WTC11 (cell line): ENCODE measurements around the gene CNTNAP5. TPM values are rescaled to one million over a fixed set of nuclear protein-coding genes. Genes with fewer than 3 reads are reported as not detected.

Experiments used
- ATAC-seq: fragments of 200-7000 bp; cut with Tn5 transposase; 2 replicates; pipeline ENCODE4 v1.10.0; 2021; ENCODE audit warnings: mild to moderate bottlenecking, moderate library complexity
- CTCF ChIA-PET: fragments of 300-600 bp; sonication (Branson Sonifier 250); formaldehyde crosslinking; loops from one replicate; lab custom pipeline; 2021; ENCODE audit warnings: antibody characterized with exemption; lab: Charles Lee
- POLR2A ChIA-PET: fragments of 350-600 bp; sonication (Branson Sonifier 250); formaldehyde crosslinking; loops from one replicate; lab custom pipeline; 2021; ENCODE audit warnings: antibody characterized with exemption; lab: Charles Lee
- DNase-seq: peaks from one replicate; pipeline ENCODE4 v3.0.0; 2021; ENCODE audit warnings: low spot score
- H3K27ac Mint-ChIP-seq: 2 replicates; pipeline ENCODE4 v1.8.0; 2021; ENCODE audit warnings: mixed read lengths
- H3K27me3 Mint-ChIP-seq: 2 replicates; pipeline ENCODE4 v1.8.0; 2021; ENCODE audit warnings: low read depth, mild to moderate bottlenecking, moderate library complexity, mixed read lengths
- H3K36me3 Mint-ChIP-seq: 2 replicates; pipeline ENCODE4 v1.8.0; 2021; ENCODE audit warnings: mixed read lengths
- H3K4me1 Mint-ChIP-seq: 2 replicates; pipeline ENCODE4 v1.8.0; 2022; ENCODE audit warnings: mixed read lengths
- H3K4me3 Mint-ChIP-seq: 2 replicates; pipeline ENCODE4 v1.8.0; 2021; ENCODE audit warnings: mild to moderate bottlenecking, moderate library complexity, mixed read lengths
- H3K9me3 Mint-ChIP-seq: 2 replicates; pipeline ENCODE4 v1.8.0; 2021; ENCODE audit warnings: mixed read lengths
- ATF1 ChIP-seq: sonication (generic); formaldehyde crosslinking; IDR thresholded peaks from 2 replicates; pipeline ENCODE4 v1.8.1; 2023; ENCODE audit warnings: mild to moderate bottlenecking, moderate library complexity, missing genetic modification reagents
- ETV6 ChIP-seq: sonication (generic); formaldehyde crosslinking; IDR thresholded peaks from 2 replicates; pipeline ENCODE4 v1.8.1; 2022; ENCODE audit warnings: mild to moderate bottlenecking, missing genetic modification reagents
- FOXK1 ChIP-seq: sonication (generic); formaldehyde crosslinking; IDR thresholded peaks from 2 replicates; pipeline ENCODE4 v1.8.0; 2022; ENCODE audit warnings: mild to moderate bottlenecking, moderate library complexity, missing genetic modification reagents
- FOXP1 ChIP-seq: sonication (generic); formaldehyde crosslinking; IDR thresholded peaks from 2 replicates; pipeline ENCODE4 v1.8.0; 2022; ENCODE audit warnings: missing genetic modification reagents, mild to moderate bottlenecking, moderate library complexity, borderline replicate concordance
- IRF2 ChIP-seq: sonication (generic); formaldehyde crosslinking; IDR thresholded peaks from 2 replicates; pipeline ENCODE4 v1.8.0; 2022; ENCODE audit warnings: low read depth, missing genetic modification reagents, borderline replicate concordance
- MXD4 ChIP-seq: fragments of 250-450 bp; sonication (Bioruptor Pico); IDR thresholded peaks from 2 replicates; pipeline ENCODE4 v1.8.0; 2021; ENCODE audit warnings: mild to moderate bottlenecking, moderate library complexity, borderline replicate concordance
- NFYB ChIP-seq: sonication (generic); formaldehyde crosslinking; conservative IDR thresholded peaks from 2 replicates; pipeline ENCODE4 v1.8.0; 2022; ENCODE audit warnings: low read depth, missing genetic modification reagents
- NR1H2 ChIP-seq: sonication (generic); formaldehyde crosslinking; IDR thresholded peaks from 2 replicates; pipeline ENCODE4 v1.9.0; 2021; ENCODE audit warnings: mild to moderate bottlenecking, moderate library complexity, missing genetic modification reagents
- RELA ChIP-seq: sonication (generic); formaldehyde crosslinking; IDR thresholded peaks from 2 replicates; pipeline ENCODE4 v1.8.1; 2022; ENCODE audit warnings: missing genetic modification reagents, mild to moderate bottlenecking, borderline replicate concordance
- SP1 ChIP-seq: sonication (generic); formaldehyde crosslinking; conservative IDR thresholded peaks from 2 replicates; pipeline ENCODE4 v1.8.1; 2022; ENCODE audit warnings: missing genetic modification reagents
- TEAD1 ChIP-seq: sonication (generic); formaldehyde crosslinking; IDR thresholded peaks from 2 replicates; pipeline ENCODE4 v1.8.0; 2022; ENCODE audit warnings: mild to moderate bottlenecking, missing genetic modification reagents
- ZNF138 ChIP-seq: sonication (generic); formaldehyde crosslinking; conservative IDR thresholded peaks from 2 replicates; pipeline ENCODE4 v1.8.1; 2022; ENCODE audit warnings: mild to moderate bottlenecking, moderate library complexity, missing genetic modification reagents
- ZNF232 ChIP-seq: sonication (generic); formaldehyde crosslinking; IDR thresholded peaks from 2 replicates; pipeline ENCODE4 v1.8.0; 2022; ENCODE audit warnings: mild to moderate bottlenecking, missing genetic modification reagents
- ZNF263 ChIP-seq: sonication (generic); formaldehyde crosslinking; IDR thresholded peaks from 2 replicates; pipeline ENCODE4 v1.8.1; 2022; ENCODE audit warnings: low read depth, mild to moderate bottlenecking, moderate library complexity, missing genetic modification reagents
- ZNF416 ChIP-seq: fragments of 250-450 bp; sonication (Bioruptor Pico); IDR thresholded peaks from 2 replicates; pipeline ENCODE4 v1.9.0; 2021; ENCODE audit warnings: mild to moderate bottlenecking, inconsistent platforms
- ZNF423 ChIP-seq: fragments of 250-450 bp; sonication (Bioruptor Pico); IDR thresholded peaks from 2 replicates; pipeline ENCODE4 v2.1.2; 2022; ENCODE audit warnings: mild to moderate bottlenecking, moderate library complexity
- total RNA-seq: library from RNA; stranded (reverse); gene quantifications from 3 replicates; pipeline ENCODE4 v1.2.3, GENCODE V29; 2021
- TF ChIP-seq, protein P1 (sequence below): sonication (generic); formaldehyde crosslinking; IDR thresholded peaks from 2 replicates; pipeline ENCODE4 v1.8.1; 2023; ENCODE audit warnings: mild to moderate bottlenecking, missing genetic modification reagents, moderate library complexity
- TF ChIP-seq, protein P2 (sequence below): sonication (generic); formaldehyde crosslinking; IDR thresholded peaks from 2 replicates; pipeline ENCODE4 v1.8.1; 2023; ENCODE audit warnings: mild to moderate bottlenecking, missing genetic modification reagents
- TF ChIP-seq, protein P3 (sequence below): sonication (generic); formaldehyde crosslinking; IDR thresholded peaks from 2 replicates; pipeline ENCODE4 v1.8.0; 2022; ENCODE audit warnings: mild to moderate bottlenecking, missing genetic modification reagents
- TF ChIP-seq, protein P4 (sequence below): sonication (generic); formaldehyde crosslinking; IDR thresholded peaks from 2 replicates; pipeline ENCODE4 v1.8.1; 2023; ENCODE audit warnings: mild to moderate bottlenecking, missing genetic modification reagents, moderate library complexity
- TF ChIP-seq, protein P5 (sequence below): sonication (generic); formaldehyde crosslinking; IDR thresholded peaks from 2 replicates; pipeline ENCODE4 v1.8.0; 2023; ENCODE audit warnings: mild to moderate bottlenecking, missing genetic modification reagents

The CNTNAP5 gene
- total RNA-seq, 1 experiment from 2014 or later = 0.22 TPM

DNA sequence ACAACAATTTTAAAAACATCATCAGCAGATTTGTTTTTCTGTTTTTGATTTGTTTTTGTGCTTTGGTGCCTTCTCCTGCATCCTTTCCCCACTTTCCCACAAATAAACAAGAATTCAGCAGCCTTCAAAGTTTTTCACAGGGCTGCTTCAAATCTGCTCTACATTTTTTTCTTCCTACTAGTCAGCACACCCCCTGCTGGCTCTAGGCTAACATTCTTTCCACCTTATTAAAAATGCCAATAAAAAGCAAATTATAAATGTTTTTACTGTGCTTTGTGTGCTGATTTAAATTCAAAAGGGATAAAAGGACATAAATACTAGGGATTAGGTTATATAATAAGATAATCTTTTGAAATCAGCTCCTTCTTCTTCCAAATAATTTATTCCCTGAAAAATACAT lies 6.2 kb upstream of the CNTNAP5 start:
- TF ChIP-seq ETV6 (no peak), MXD4 (CRISPR knock-in tag) (no peak), ZNF232 (no peak), ZNF138 (no peak), SP1 (CRISPR knock-in tag) (no peak), FOXP1 (no peak), ZNF416 (CRISPR knock-in tag) (no peak), TEAD1 (CRISPR knock-in tag) (no peak), ATF1 (CRISPR knock-in tag) (no peak), RELA (CRISPR knock-in tag) (no peak), FOXK1 (CRISPR knock-in tag) (no peak), NFYB (no peak), IRF2 (CRISPR knock-in tag) (no peak), ZNF263 (CRISPR knock-in tag) (no peak), ZNF423 (CRISPR knock-in tag) (no peak)
- TF ChIP-seq, protein P1, sequence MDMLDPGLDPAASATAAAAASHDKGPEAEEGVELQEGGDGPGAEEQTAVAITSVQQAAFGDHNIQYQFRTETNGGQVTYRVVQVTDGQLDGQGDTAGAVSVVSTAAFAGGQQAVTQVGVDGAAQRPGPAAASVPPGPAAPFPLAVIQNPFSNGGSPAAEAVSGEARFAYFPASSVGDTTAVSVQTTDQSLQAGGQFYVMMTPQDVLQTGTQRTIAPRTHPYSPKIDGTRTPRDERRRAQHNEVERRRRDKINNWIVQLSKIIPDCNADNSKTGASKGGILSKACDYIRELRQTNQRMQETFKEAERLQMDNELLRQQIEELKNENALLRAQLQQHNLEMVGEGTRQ (CRISPR knock-in tag) = no peak
- TF ChIP-seq, protein P2, sequence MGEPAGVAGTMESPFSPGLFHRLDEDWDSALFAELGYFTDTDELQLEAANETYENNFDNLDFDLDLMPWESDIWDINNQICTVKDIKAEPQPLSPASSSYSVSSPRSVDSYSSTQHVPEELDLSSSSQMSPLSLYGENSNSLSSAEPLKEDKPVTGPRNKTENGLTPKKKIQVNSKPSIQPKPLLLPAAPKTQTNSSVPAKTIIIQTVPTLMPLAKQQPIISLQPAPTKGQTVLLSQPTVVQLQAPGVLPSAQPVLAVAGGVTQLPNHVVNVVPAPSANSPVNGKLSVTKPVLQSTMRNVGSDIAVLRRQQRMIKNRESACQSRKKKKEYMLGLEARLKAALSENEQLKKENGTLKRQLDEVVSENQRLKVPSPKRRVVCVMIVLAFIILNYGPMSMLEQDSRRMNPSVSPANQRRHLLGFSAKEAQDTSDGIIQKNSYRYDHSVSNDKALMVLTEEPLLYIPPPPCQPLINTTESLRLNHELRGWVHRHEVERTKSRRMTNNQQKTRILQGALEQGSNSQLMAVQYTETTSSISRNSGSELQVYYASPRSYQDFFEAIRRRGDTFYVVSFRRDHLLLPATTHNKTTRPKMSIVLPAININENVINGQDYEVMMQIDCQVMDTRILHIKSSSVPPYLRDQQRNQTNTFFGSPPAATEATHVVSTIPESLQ = no peak
- TF ChIP-seq, protein P3, sequence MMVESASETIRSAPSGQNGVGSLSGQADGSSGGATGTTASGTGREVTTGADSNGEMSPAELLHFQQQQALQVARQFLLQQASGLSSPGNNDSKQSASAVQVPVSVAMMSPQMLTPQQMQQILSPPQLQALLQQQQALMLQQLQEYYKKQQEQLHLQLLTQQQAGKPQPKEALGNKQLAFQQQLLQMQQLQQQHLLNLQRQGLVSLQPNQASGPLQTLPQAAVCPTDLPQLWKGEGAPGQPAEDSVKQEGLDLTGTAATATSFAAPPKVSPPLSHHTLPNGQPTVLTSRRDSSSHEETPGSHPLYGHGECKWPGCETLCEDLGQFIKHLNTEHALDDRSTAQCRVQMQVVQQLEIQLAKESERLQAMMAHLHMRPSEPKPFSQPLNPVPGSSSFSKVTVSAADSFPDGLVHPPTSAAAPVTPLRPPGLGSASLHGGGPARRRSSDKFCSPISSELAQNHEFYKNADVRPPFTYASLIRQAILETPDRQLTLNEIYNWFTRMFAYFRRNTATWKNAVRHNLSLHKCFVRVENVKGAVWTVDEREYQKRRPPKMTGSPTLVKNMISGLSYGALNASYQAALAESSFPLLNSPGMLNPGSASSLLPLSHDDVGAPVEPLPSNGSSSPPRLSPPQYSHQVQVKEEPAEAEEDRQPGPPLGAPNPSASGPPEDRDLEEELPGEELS (CRISPR knock-in tag) = no peak
- TF ChIP-seq, protein P4, sequence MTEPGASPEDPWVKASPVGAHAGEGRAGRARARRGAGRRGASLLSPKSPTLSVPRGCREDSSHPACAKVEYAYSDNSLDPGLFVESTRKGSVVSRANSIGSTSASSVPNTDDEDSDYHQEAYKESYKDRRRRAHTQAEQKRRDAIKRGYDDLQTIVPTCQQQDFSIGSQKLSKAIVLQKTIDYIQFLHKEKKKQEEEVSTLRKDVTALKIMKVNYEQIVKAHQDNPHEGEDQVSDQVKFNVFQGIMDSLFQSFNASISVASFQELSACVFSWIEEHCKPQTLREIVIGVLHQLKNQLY (CRISPR knock-in tag) = no peak

DNA sequence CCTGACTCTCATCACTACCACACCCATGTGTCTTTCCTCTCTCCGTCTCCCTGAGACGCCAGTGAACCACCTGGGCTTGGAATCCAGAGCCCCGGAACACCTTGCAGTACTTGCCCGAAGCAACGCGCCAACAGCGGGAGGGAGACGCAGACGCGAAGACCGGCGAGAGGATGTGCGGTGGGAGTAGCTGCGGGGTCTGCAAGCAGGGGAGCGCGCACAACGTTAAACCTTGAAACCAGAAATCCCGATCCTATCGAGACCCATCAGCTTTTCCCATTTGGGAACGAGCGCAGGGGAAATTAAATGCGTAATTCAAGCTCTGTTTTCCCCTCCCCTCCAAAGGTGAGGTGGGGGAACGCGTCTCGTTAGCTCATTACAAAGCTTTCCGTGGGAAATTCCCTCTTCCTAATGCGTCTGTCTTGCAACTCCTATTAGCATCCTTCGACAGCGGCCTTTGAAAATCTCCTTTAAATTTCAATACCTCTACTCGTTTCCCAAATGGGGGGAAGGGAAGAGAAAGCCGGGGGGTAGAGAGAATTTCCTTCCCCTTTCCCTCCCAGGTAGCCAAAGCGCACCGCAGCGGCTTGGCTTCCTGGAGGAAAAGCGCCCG lies 421 bp upstream of the CNTNAP5 start:
- peak overlapping the region; percentile 85 for H3K4me3 Mint-ChIP-seq
- DNase-seq = peak; percentile 62
- ChIA-PET POLR2A (no interaction called here), CTCF (interaction anchor here (1.0 to 1.8 kb wide), 5 partner anchors 14 to 539 kb away, joined by 3 to 6 read pairs (median 3); no protein-coding TSS in a partner anchor)
- H3K36me3 Mint-ChIP-seq = no peaks in the 10 kb centered on the region
- TF ChIP-seq ZNF232 (0 out of 2 replicates have a peak, but pooled peaks have one; percentile 32), NR1H2 (CRISPR knock-in tag) (no peak), FOXP1 (no peak)
- TF ChIP-seq, protein P5, sequence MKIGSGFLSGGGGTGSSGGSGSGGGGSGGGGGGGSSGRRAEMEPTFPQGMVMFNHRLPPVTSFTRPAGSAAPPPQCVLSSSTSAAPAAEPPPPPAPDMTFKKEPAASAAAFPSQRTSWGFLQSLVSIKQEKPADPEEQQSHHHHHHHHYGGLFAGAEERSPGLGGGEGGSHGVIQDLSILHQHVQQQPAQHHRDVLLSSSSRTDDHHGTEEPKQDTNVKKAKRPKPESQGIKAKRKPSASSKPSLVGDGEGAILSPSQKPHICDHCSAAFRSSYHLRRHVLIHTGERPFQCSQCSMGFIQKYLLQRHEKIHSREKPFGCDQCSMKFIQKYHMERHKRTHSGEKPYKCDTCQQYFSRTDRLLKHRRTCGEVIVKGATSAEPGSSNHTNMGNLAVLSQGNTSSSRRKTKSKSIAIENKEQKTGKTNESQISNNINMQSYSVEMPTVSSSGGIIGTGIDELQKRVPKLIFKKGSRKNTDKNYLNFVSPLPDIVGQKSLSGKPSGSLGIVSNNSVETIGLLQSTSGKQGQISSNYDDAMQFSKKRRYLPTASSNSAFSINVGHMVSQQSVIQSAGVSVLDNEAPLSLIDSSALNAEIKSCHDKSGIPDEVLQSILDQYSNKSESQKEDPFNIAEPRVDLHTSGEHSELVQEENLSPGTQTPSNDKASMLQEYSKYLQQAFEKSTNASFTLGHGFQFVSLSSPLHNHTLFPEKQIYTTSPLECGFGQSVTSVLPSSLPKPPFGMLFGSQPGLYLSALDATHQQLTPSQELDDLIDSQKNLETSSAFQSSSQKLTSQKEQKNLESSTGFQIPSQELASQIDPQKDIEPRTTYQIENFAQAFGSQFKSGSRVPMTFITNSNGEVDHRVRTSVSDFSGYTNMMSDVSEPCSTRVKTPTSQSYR (CRISPR knock-in tag) = no peak
- no peak overlapping the region for H3K27ac Mint-ChIP-seq
- H3K4me1 Mint-ChIP-seq = peaks cover 17% of the 10 kb centered on the region
- ATAC-seq = peak; percentile 49
- no peaks in the 10 kb centered on the region for H3K9me3 Mint-ChIP-seq
- peaks cover 57% of the 10 kb centered on the region for H3K27me3 Mint-ChIP-seq

More for the DNA sequence above, 6.2 kb upstream of the CNTNAP5 start:
- H3K36me3 Mint-ChIP-seq = no peaks in the 10 kb centered on the region
- H3K9me3 Mint-ChIP-seq = no peaks in the 10 kb centered on the region
- ChIA-PET CTCF (no interaction called here), POLR2A (no interaction called here)
- H3K27me3 Mint-ChIP-seq = peaks cover 24% of the 10 kb centered on the region
- no peak for ATAC-seq
- no peak overlapping the region for H3K4me3 Mint-ChIP-seq
- H3K27ac Mint-ChIP-seq = no peak overlapping the region
- 0 out of 2 replicates have a peak, but pooled peaks cover under 1% of the 10 kb centered on the region for H3K4me1 Mint-ChIP-seq
- DNase-seq = no peak
